HepG2 (cell line): Measurements from ENCODE around the gene TRAPPC12. TPM values are rescaled to one million over a fixed set of nuclear protein-coding genes. Genes with fewer than 3 reads are reported as not detected.

Experiments
- ATAC-seq: fragments of 200-7000 bp; cut with Tn5 transposase; 3 replicates; pipeline ENCODE4 v1.9.1; 2020; ENCODE audit warnings: mild to moderate bottlenecking, moderate library complexity
- BruUV-seq: library from RNA; stranded (reverse); fragments of 400-500 nt; replicated peaks from 2 replicates; lab custom pipeline; 2021; lab: Mats Ljungman, UMichigan
- CTCF ChIA-PET: fragments of 300-600 bp; formaldehyde crosslinking; extraction: SDS; loops from one replicate; lab custom pipeline; 2021; ENCODE audit warnings: low total read pairs, inconsistent platforms, low intra/inter-chr PET ratio; lab: Yijun Ruan, JAX
- POLR2A ChIA-PET: fragments of 350-600 bp; sonication (Branson Sonifier 250); formaldehyde crosslinking; loops from one replicate; lab custom pipeline; 2020; ENCODE audit warnings: antibody characterized with exemption, inconsistent platforms; lab: Yijun Ruan, JAX
- DNase-seq: peaks from one replicate; pipeline ENCODE4 v3.0.0-alpha.2; 2015; ENCODE audit warnings: low spot score
- FAIRE-seq: peaks from 3 replicates; lab custom pipeline; 2011; peaks lifted over from hg19 to GRCh38; lab: Jason Lieb, UNC
- H2AFZ ChIP-seq: one replicate; pipeline ENCODE4 v1.6.1; 2011; ENCODE audit warnings: low read length, inconsistent platforms
- H3K27ac ChIP-seq: fragments of 300-600 bp; 3 replicates; pipeline ENCODE4 v1.8.0; 2011; ENCODE audit warnings: mixed run types, mild to moderate bottlenecking, mixed read lengths, low read length, inconsistent platforms; ENCODE audit not compliant: insufficient read depth; ENCODE audit errors: extremely low read length
- H3K27me3 ChIP-seq, 2 experiments: fragments of 200-600 bp in 1 of 2; 2 replicates in 1 of 2; 3 replicates in 1 of 2; pipeline versions ENCODE4 v1.6.0 to v1.8.0; 2011; ENCODE audit warnings: low read length in 2 of 2, mild to moderate bottlenecking in 2 of 2, moderate library complexity in 2 of 2, inconsistent platforms in 1 of 2; ENCODE audit not compliant: insufficient read depth in 2 of 2, control insufficient read depth in 1 of 2
- H3K36me3 ChIP-seq, 2 experiments: fragments of 200-600 bp in 1 of 2; replicated peaks in 1 of 2; 2 replicates in 1 of 2; 3 replicates in 1 of 2; pipeline versions ENCODE4 v1.5.1 to v1.8.0; 2011; ENCODE audit warnings: low read length in 2 of 2, inconsistent platforms in 1 of 2; ENCODE audit not compliant: insufficient read depth in 2 of 2, control insufficient read depth in 1 of 2
- H3K4me1 ChIP-seq: 2 replicates; pipeline ENCODE4 v1.5.1; 2012; ENCODE audit warnings: low read length, inconsistent platforms; ENCODE audit not compliant: insufficient read depth
- H3K4me2 ChIP-seq: 2 replicates; pipeline ENCODE4 v1.6.0; 2011; ENCODE audit warnings: low read depth, low read length, inconsistent platforms
- H3K4me3 ChIP-seq, 3 experiments: fragments of 200-600 bp in 1 of 3; sonication (generic), shearing (Covaris generic) in 1 of 3; replicated peaks in 1 of 3; 2 replicates each; pipeline ENCODE4 v1.5.1; 2011 to 2016; ENCODE audit warnings: low read length in 3 of 3, inconsistent platforms in 2 of 3, low read depth in 2 of 3, mild to moderate bottlenecking in 2 of 3, control low read depth in 1 of 3, mixed read lengths in 1 of 3; ENCODE audit not compliant: insufficient read depth in 1 of 3
- H3K79me2 ChIP-seq: one replicate; pipeline ENCODE4 v1.6.1; 2011; ENCODE audit warnings: low read length, inconsistent platforms; ENCODE audit not compliant: insufficient read depth
- H3K9ac ChIP-seq: 2 replicates; pipeline ENCODE4 v1.6.0; 2011; ENCODE audit warnings: mild to moderate bottlenecking, low read depth, low read length, inconsistent platforms; ENCODE audit not compliant: insufficient read depth
- H3K9me3 ChIP-seq: 2 replicates; pipeline ENCODE4 v1.5.1; 2012; ENCODE audit warnings: mild to moderate bottlenecking, low read length
- H4K20me1 ChIP-seq: 2 replicates; pipeline ENCODE4 v1.6.0; 2011; ENCODE audit warnings: inconsistent platforms, mild to moderate bottlenecking, low read length, moderate library complexity; ENCODE audit not compliant: insufficient read depth
- CEBPG ChIP-seq: IDR thresholded peaks from 2 replicates; pipeline ENCODE4 v1.6.1; 2016
- ETV5 ChIP-seq: IDR thresholded peaks from 2 replicates; pipeline ENCODE4 v1.6.1; 2018; ENCODE audit warnings: missing biosample characterization, missing genetic modification reagents, inconsistent platforms, borderline replicate concordance
- HNF1A ChIP-seq, 2 experiments: sonication (generic) in 1 of 2; formaldehyde crosslinking in 1 of 2; IDR thresholded peaks; 2 replicates each; pipeline versions ENCODE4 v1.4.0 to v1.6.1; 2016 to 2020; ENCODE audit warnings: borderline replicate concordance in 1 of 2, low read depth in 1 of 2, mild to moderate bottlenecking in 1 of 2, missing genetic modification reagents in 1 of 2
- KAT8 ChIP-seq: IDR thresholded peaks from 2 replicates; pipeline ENCODE4 v1.6.1; 2016; ENCODE audit warnings: missing genetic modification reagents, missing compliant biosample characterization
- NFRKB ChIP-seq: fragments of 450-650 bp; IDR thresholded peaks from 2 replicates; pipeline ENCODE4 v1.6.1; 2017
- REXO4 ChIP-seq: sonication (generic); formaldehyde crosslinking; IDR thresholded peaks from 2 replicates; pipeline ENCODE4 v1.8.0; 2022; ENCODE audit warnings: missing genetic modification reagents, mild to moderate bottlenecking, borderline replicate concordance
- SRY ChIP-seq: sonication (generic); formaldehyde crosslinking; IDR thresholded peaks from 2 replicates; pipeline ENCODE4 v1.8.0; 2022; ENCODE audit warnings: mild to moderate bottlenecking, missing genetic modification reagents
- ZBTB1 ChIP-seq: sonication (generic); formaldehyde crosslinking; IDR thresholded peaks from 2 replicates; pipeline ENCODE4 v1.4.0; 2020; ENCODE audit warnings: missing genetic modification reagents, borderline replicate concordance
- ZFP36L2 ChIP-seq: sonication (generic); formaldehyde crosslinking; IDR thresholded peaks from 2 replicates; pipeline ENCODE4 v1.4.0; 2020; ENCODE audit warnings: missing genetic modification reagents
- ZNF44 ChIP-seq: sonication (generic); formaldehyde crosslinking; IDR thresholded peaks from 2 replicates; pipeline ENCODE4 v1.5.1; 2020; ENCODE audit warnings: mild to moderate bottlenecking, missing genetic modification reagents
- ZNF570 ChIP-seq: sonication (generic); formaldehyde crosslinking; IDR thresholded peaks from 2 replicates; pipeline ENCODE4 v1.4.0; 2020; ENCODE audit warnings: mild to moderate bottlenecking, missing genetic modification reagents, borderline replicate concordance
- ZNF644 ChIP-seq: IDR thresholded peaks from 2 replicates; pipeline ENCODE4 v1.6.1; 2016; ENCODE audit warnings: low read depth
- ZNF747 ChIP-seq: sonication (generic); formaldehyde crosslinking; IDR thresholded peaks from 2 replicates; pipeline ENCODE4 v1.8.1; 2023; ENCODE audit warnings: missing genetic modification reagents, mild to moderate bottlenecking, borderline replicate concordance
- ZSCAN31 ChIP-seq: sonication (generic); formaldehyde crosslinking; IDR thresholded peaks from 2 replicates; pipeline ENCODE4 v1.5.0; 2020; ENCODE audit warnings: low read depth, mild to moderate bottlenecking, missing genetic modification reagents
- WGBS: methylation state at CpG from one replicate; pipeline ENCODE4 v1.1.6; 2017; ENCODE audit warnings: low lambda C conversion rate; 5-methylcytosine and 5-hydroxymethylcytosine counted together
- in situ Hi-C: cut with HindIII; loops from 2 replicates; pipeline ENCODE4 v1.10.0; 2017; ENCODE audit warnings: low pct_unique_long_range_greater_than_20kb; ENCODE audit not compliant: extremely low pct_ligation_motif_present
- intact Hi-C: fragments of 100-400 bp; cut with micrococcal nuclease; formaldehyde crosslinking; loops from one replicate; pipeline ENCODE4 v1.10.0; 2022; ENCODE audit not compliant: unreplicated experiment
- polyA plus RNA-seq, 8 experiments: library from polyadenylated mRNA; depleted of rRNA in 3 of 8; stranded (reverse) in 7 of 8; unstranded in 1 of 8; fragments of >200 nt; fragmentation: Illumina TruSeq in 4 of 8; extraction: Trizol in 4 of 8; gene quantifications; 2 replicates each; pipeline versions ENCODE4 v1.2.1 to v1.2.3, GENCODE V29; 2011 to 2016; ENCODE audit warnings: low read depth in 4 of 8, missing spikeins in 1 of 8, mixed read lengths in 1 of 8; ENCODE audit not compliant: insufficient read depth in 1 of 8
- total RNA-seq, 5 experiments: library from RNA; depleted of rRNA; stranded (reverse); fragments of >200 nt; fragmentation: Illumina TruSeq; extraction: Trizol; gene quantifications; 2 replicates each; pipeline ENCODE4 v1.2.3, GENCODE V29; 2016; ENCODE audit warnings: low read depth in 1 of 5
- TF ChIP-seq, protein P1 (sequence below): sonication (generic); formaldehyde crosslinking; IDR thresholded peaks from 2 replicates; pipeline ENCODE4 v1.5.1; 2020; ENCODE audit warnings: missing genetic modification reagents, mild to moderate bottlenecking, borderline replicate concordance
- TF ChIP-seq, protein P2 (sequence below): sonication (generic); formaldehyde crosslinking; IDR thresholded peaks from 2 replicates; pipeline ENCODE4 v1.4.0; 2020; ENCODE audit warnings: mild to moderate bottlenecking, missing genetic modification reagents

TRAPPC12 gene
- total and polyA plus RNA-seq, 2 of the 13 experiments (the other 11 are each of a cell fraction or from before 2014, with no cell fraction given): 46.4 to 97.7 TPM

- POLR2A ChIA-PET: no interaction called here
- peaks cover 12 to 38% of the 10 kb centered on the region in 2 experiments for H3K36me3 ChIP-seq
- in situ Hi-C loops: no loop called here
- no peak overlapping the region for H2AFZ ChIP-seq
- no peak overlapping the region for H3K27ac ChIP-seq
- no peak for DNase-seq
- no peaks in the 10 kb centered on the region for H3K27me3 ChIP-seq
- no peak for FAIRE-seq
- no peak for ATAC-seq
- H3K4me2 ChIP-seq: no peak overlapping the region
- H3K79me2 ChIP-seq: no peaks in the 10 kb centered on the region
- no peak overlapping the region for H3K4me3 ChIP-seq
- no peaks in the 10 kb centered on the region for H4K20me1 ChIP-seq
- H3K9me3 ChIP-seq: no peaks in the 10 kb centered on the region
- TF ChIP-seq NFRKB: no peak
- no peak for TF ChIP-seq ETV5
- TF ChIP-seq SRY (CRISPR knock-in tag): no peak
- no peak for TF ChIP-seq CEBPG (CRISPR knock-in tag)
- no peak for TF ChIP-seq ZNF644 (CRISPR knock-in tag)
- TF ChIP-seq ZFP36L2 (CRISPR knock-in tag): no peak
- TF ChIP-seq REXO4: no peak
- TF ChIP-seq ZBTB1 (CRISPR knock-in tag): no peak
- TF ChIP-seq ZSCAN31: no peak
- no peak for TF ChIP-seq ZNF570 (CRISPR knock-in tag)
- TF ChIP-seq, protein P1, sequence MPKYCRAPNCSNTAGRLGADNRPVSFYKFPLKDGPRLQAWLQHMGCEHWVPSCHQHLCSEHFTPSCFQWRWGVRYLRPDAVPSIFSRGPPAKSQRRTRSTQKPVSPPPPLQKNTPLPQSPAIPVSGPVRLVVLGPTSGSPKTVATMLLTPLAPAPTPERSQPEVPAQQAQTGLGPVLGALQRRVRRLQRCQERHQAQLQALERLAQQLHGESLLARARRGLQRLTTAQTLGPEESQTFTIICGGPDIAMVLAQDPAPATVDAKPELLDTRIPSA (CRISPR knock-in tag): no peak
- TF ChIP-seq, protein P2, sequence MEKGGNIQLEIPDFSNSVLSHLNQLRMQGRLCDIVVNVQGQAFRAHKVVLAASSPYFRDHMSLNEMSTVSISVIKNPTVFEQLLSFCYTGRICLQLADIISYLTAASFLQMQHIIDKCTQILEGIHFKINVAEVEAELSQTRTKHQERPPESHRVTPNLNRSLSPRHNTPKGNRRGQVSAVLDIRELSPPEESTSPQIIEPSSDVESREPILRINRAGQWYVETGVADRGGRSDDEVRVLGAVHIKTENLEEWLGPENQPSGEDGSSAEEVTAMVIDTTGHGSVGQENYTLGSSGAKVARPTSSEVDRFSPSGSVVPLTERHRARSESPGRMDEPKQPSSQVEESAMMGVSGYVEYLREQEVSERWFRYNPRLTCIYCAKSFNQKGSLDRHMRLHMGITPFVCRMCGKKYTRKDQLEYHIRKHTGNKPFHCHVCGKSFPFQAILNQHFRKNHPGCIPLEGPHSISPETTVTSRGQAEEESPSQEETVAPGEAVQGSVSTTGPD (CRISPR knock-in tag): no peak
- TF ChIP-seq KAT8 (CRISPR knock-in tag): no peak
- no peak for TF ChIP-seq ZNF747 (CRISPR knock-in tag)
- no peak for TF ChIP-seq HNF1A (IDR thresholded peaks at IDR 0.05; ENCODE audit: low read depth)
- no peak for TF ChIP-seq HNF1A (CRISPR knock-in tag; IDR thresholded peaks at IDR 0.05; ENCODE audit: borderline replicate concordance)
- TF ChIP-seq ZNF44 (CRISPR knock-in tag): no peak
- CTCF ChIA-PET: no interaction called here
- no peak overlapping the region for H3K9ac ChIP-seq
- H3K4me1 ChIP-seq: peaks cover 13% of the 10 kb centered on the region
- WGBS: 96% methylated on average over 14 of the region's 14 CpGs
- BruUV-seq: no TSS peak
- intact Hi-C loops: no loop called here
Observed at GRCh38 chr2:3456125-3456524, 76.6 kb downstream of the TRAPPC12 start.
